Central memory CD4-positive, alpha-beta T cell (primary cell): ENCODE data around the gene NTNG1.

Experiments
- DNase-seq: peaks from one replicate; pipeline ENCODE4 v3.0.0; 2022

Gene NTNG1

GRCh38 chr1:107525145-107525544 lies 384.3 kb downstream of the NTNG1 start:
- no peak for DNase-seq

GRCh38 chr1:107525961-107526360 lies 385.1 kb downstream of the NTNG1 start:
- DNase-seq: no peak

- DNase-seq: no peak
Observed at GRCh38 chr1:107526524-107527198, 385.8 kb downstream of the NTNG1 start.

GRCh38 chr1:107529511-107530149 lies 388.8 kb downstream of the NTNG1 start:
- DNase-seq: no peak

- no peak for DNase-seq
Observed at GRCh38 chr1:107530543-107530942, 389.7 kb downstream of the NTNG1 start.

- no peak for DNase-seq
Observed at GRCh38 chr1:107531065-107531908, 390.4 kb downstream of the NTNG1 start.

- DNase-seq: no peak
Observed at GRCh38 chr1:107532318-107532717, 391.5 kb downstream of the NTNG1 start.
